CD4-positive, alpha-beta T cell treated with Interleukin-10 for 1 hour (primary cell): ENCODE results near the gene PPP1R12B.
"Not testable (repeated sequence)": the region's sequence is repeated elsewhere in the genome, so short reads cannot be mapped to it uniquely, and the experiment has no call there.

Experiments used
- DNase-seq: peaks from one replicate; pipeline ENCODE4 v3.0.0-alpha.2; 2020

The PPP1R12B gene

GRCh38 chr1:202620036-202620435 is 271.5 kb downstream of the PPP1R12B start:
- DNase-seq = not testable (repeated sequence)

DNA sequence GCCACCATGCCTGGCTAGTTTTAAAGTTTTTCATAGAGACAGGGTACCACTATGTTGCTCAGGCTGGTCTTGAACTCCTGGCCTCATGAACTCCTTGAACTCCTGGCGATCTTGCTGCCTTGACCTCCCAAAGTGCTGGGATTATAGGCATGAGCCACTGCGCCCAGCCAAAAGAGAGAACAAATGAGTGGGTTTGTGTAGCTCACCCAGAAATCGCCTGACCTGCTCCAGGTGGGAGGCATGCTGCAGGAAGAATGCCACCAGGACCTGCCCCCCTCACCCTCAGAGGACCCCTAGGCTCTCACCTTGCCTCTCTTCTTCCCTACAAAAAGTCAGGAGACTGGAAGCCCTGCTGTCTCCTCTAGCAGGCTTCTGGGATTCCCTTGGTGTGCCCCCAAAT is 272.9 kb downstream of the PPP1R12B start:
- DNase-seq = no peak

- no peak for DNase-seq
These were observed 273.9 kb downstream of the PPP1R12B start for GRCh38 chr1:202622388-202622787.

DNA sequence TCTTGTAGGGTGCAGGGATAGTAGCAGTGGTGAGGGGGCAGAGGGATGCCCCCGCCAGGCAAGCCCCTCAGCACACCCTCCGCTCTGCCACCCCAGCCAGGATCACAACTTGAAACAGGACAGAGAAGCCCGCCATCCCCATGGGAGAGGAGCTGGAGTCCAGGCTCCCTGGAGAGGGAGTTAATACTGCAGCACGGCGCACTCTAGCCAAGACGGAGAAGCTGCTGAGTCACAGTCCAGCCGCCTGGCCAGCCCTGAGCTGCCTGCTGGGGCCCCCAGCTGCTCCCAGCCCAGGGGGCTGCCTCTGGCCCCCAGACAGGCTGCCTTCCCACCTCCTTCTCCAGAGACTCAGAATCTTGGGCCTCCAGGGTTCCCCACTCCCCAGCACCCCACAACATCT is 274.6 kb downstream of the PPP1R12B start:
- no peak for DNase-seq

GRCh38 chr1:202623476-202623875 is 275.0 kb downstream of the PPP1R12B start:
- DNase-seq = not testable (repeated sequence)

DNA sequence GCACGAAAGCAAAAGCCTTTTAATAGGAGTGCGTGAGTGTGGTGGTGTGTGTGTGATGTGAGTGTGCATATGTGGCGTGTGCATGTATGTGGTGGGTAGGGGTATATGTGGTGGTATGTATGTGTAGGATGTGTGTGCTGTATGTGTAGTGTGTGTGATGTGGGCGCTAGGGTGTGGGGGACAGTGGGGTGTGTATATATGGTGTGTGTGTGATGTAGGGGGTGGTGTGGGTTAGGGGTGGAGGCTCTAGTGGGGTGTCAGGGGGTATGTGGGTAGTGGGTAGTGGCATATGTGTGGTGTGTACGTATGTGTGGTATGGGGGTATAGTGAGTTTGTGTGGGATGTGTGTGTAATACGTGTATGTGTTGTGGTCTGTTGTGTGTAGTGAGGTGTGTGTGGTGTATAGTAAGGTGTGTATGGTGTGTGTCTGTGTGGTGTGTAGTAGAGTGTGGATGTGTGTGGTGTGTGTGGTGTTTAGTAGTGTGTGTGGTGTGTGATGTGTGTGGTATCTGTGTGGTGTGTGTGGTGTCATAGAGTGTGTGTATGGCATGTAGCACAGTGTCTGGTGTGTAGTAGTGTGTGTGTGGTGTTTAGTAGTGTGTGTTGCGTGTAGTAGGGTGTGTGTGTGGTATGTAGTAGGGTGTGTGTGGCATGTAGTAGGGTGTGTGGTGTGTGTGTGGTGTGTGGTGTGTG is 275.7 kb downstream of the PPP1R12B start:
- DNase-seq = no peak

DNA sequence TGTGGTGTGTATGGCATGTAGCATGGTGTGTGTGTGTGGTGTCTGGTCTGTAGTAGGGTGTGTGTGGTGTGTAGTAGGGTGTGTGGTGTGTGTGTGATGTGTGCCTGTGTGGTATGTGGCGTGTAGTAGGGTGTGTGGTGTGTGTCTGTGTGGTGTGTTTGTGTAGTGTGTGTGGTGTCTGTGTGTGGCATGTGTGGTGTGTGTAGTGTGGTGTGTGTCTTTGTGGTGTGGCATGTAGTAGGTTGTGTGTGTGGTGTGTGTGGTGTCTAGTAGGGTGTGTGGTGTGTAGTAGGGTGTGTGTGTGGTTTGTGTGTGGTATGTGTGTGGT is 276.2 kb downstream of the PPP1R12B start:
- DNase-seq = no peak

DNA sequence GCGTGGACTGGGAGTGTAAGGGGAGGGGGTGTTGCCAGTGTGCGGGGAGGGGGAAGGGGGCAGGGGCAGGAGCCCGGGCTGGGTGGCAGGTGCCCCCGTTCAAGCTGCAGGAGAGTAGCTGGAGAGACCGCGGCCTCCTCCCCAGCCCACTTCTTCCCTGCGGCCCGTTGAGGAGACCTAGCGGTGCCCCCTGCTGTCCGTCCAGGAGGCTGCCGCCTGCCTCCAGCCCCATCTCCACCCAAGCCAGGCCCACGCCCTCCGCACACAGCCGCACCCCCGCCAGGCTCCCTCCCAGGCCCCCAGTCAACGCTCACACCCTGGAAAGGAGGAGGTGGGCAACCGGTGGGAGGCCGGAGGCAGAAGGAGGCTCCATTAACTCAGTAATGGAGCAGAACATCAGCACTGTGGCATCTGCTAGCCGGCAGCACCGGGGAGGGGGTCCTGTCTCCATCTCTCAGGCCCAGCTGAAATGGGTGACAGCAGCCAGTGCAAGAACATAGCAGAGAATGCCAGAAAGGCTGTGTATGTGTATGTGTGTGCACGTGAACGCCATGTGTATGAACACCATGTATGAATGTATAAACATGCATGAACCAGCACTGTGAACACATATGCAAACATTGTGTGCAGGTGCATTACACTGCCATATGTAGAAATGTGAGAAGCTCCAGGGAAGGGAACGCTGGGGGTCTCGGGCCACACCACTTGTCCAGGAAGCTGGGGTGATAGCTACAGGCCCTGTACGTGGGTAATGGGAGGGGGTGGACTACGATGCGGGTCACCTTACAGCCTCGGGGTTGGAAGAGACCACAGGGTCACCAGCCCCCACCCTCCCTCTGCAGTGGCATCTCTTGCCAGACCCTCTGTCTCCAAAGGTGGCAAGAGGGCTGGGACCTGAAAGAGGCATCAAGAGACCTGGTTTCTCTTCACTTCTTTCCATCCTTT is 277.2 kb downstream of the PPP1R12B start:
- peak; percentile 60 for DNase-seq

DNA sequence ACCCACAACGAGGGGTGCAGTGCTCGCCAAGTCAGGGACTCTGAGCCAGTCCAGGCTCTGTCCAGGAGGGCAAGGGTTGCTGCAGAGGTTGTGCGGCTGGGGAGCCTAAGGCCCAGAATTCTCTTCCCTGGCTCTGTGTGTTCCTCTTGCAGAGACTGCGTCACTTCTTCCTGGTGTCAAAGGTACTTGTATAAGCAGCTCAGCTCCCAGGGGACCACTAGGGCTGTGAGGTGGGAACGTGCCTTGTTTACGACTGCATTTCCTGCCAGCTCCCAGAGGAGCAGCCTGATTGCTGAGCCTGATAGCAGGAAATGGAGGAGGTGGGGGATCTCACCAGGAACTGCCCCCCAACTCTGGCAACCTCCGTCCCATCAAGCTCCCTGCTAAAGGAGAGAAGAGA is 278.5 kb downstream of the PPP1R12B start:
- not testable (repeated sequence) for DNase-seq

GRCh38 chr1:202627841-202628565 is 279.5 kb downstream of the PPP1R12B start:
- no peak for DNase-seq

DNA sequence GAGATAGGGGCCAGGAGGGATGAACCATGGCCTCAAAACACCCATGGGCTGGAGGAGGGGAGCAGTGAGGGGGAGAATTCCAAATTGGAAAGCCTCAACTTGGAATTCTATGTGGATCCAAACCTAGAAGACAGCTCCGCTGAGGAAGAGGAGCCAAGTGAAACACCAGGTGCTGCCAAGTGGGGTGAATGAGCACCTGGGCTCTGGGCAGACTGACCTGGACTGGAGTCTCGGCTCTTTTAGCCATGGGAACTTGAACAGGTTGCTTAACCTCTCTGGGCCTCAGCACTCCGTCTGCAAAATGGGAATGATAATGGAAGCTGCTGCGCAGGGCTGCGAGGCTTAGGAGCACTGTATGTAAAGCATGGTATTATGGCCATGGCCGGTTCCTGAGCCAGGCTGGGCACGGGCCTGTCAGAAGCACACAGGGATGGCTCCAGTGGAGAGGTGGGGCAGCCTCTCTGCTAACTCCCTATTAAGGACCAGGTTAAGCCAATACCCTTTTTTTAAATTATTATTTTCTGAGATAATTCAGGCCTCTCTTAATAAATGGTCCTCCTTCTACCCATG is 280.2 kb downstream of the PPP1R12B start:
- DNase-seq = no peak

DNA sequence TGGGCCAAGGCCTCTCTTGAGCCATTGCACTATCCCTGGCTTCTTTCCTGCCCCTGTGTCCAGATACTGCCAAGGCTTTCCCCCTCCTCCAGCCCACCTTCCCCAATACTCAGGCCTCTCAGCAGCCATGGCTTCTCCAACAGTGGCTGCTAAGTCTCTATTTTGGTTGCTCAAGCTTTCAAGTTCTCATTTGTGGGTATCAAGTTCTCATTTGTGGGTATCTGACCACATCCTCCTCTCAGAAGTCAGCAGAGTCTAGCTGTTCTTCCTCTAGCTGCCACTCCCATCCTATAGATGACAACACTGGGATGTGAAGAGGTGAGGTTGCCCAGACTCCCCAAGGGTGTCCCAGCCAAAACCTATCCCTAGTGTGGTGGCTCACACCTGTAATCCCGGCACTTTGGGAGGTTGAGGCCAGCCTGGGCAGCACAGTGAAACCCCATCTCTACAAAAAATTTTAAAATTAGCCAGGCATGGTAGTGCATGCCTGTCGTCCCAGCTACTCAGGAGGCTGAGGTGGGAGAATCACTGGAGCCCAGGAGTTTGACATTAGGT is 280.8 kb downstream of the PPP1R12B start:
- DNase-seq = peak; percentile 71

DNA sequence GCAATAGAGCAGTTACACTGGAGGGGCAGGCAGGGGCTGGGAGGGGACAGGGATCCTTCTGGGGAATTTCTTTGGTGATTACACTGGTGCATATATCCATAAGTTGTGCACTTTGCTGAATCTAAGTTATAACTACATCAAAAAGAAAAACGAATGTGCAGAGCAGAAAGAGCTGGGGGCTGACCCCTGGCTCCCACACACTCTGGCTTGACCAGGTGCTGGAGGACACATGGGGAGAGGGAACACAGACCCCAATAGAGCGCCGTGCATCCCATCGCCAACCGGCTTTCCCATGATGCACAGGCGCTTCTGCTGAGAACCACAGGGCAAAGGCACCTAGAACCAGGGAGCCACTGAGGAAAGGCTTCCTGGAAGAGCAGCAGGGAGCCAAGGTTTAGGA is 281.6 kb downstream of the PPP1R12B start:
- not testable (repeated sequence) for DNase-seq

DNA sequence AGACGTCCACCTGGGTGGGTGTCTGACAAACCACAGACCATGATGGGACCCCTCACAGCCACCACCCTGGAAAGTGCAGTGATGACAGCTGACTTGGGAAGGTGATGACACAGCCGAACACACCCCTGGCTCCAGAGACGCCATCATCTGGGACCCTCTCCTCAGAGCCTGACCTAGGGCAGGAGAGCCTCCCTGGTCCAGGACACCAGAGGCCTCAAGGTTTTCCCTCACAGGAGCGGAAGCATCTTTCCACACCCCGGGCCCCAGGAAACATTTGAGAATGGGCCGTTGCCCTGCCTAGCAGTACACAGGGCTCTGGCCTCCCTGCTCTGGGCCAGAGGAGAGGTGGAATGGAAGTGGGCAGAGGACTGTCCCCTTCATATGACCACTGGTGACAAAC is 282.0 kb downstream of the PPP1R12B start:
- no peak for DNase-seq

GRCh38 chr1:202631076-202631923 is 282.8 kb downstream of the PPP1R12B start:
- DNase-seq = no peak

DNA sequence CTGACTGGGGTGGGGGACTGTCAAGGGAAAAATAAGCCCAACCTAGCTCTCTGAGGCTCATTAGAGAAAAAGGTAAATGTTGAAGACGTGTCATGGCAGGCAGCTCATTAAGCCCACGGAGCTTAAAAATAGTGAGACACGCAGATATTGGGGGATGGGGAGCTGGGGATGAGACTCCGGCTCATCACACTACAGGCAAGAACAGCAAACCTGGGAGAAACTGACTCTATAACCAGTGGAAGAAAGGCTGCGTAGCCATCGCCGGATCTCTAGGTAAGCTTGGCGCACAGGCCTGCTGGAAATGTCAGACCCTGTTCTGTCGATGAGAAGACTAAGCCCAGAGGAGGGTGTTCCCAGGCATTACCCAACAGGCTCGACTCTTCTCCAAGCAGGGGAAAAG is 283.7 kb downstream of the PPP1R12B start:
- no peak for DNase-seq

- not testable (repeated sequence) for DNase-seq
These were observed 287.7 kb downstream of the PPP1R12B start for GRCh38 chr1:202636171-202636570.

DNA sequence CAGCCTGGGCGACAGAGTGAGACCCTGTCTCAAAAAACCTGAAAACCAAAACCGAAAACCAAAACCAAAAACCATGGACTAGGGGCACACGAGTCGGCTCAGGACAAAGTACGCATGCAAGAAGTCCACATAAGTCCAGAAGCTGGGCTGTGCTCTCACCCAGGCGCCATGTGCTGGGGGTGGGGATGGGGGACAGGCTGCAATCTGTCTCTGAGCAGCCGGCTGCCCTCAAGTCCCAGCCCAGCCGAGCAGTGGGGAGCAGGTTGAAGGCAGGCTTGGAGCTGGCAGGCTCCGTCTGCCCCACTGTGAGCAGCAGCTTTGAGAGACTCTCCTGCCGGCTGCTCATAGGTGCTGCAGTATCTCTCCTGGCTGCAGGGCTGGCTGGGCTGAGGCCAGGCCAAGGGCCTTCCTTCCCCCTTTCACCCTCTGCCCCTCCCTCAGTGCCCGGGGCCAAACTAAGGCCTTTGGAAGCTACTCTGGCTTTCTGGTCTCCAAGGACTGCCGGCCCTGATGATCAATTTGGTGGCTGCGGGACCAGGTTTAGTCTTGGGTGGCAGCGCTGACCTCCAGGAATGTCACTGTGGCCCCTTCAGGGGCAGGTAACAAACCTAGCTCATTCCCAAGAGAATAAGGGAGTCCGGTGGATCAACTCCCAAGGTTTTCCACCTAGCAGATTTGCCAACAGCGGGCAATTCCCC is 289.0 kb downstream of the PPP1R12B start:
- DNase-seq = not testable (repeated sequence)

- no peak for DNase-seq
These were observed 289.7 kb downstream of the PPP1R12B start for GRCh38 chr1:202638019-202638700.

GRCh38 chr1:202638701-202639305 is 290.3 kb downstream of the PPP1R12B start:
- not testable (repeated sequence) for DNase-seq
